ENCODE results near the gene RASA2. TPM values are rescaled to one million over a fixed set of nuclear protein-coding genes. Genes with fewer than 3 reads are reported as not detected.

Gene RASA2
- polyA plus RNA-seq, 4 donors: 18.8 to 26.8 (median 23.8) TPM

Other genes starting within 250 kb of the RASA2 start
- 10 to 100 TPM; 48.2 to 63.0 (median 55.3) TPM for gene ZBTB38, start 118.5 kb upstream of the RASA2 start, polyA plus RNA-seq (ENCODE audit: insufficient read length in 4 of 4)

Measured in left renal pelvis (tissue), 4 donors.